H1 (cell line): ENCODE results near the gene ZNF829. TPM values are rescaled to one million over a fixed set of nuclear protein-coding genes. Genes with fewer than 3 reads are reported as not detected.

Experiments
- CTCF ChIA-PET: fragments of 300-600 bp; sonication (Branson Sonifier 250); formaldehyde crosslinking; loops from one replicate; lab custom pipeline; 2021; ENCODE audit not compliant: partially characterized antibody; lab: Charles Lee
- POLR2A ChIA-PET: fragments of 300-600 bp; sonication (Branson Sonifier 250); formaldehyde crosslinking; loops from one replicate; lab custom pipeline; 2021; ENCODE audit warnings: inconsistent platforms; ENCODE audit not compliant: partially characterized antibody; lab: Charles Lee
- DNase-seq, 2 experiments: peaks; one replicate each; pipeline versions ENCODE4 v3.0.0 to v3.0.0-alpha.2; 2010 to 2022; ENCODE audit warnings: low spot score in 2 of 2, low read depth in 1 of 2, mixed read lengths in 1 of 2
- FAIRE-seq: peaks from 2 replicates; lab custom pipeline; 2011; peaks lifted over from hg19 to GRCh38; lab: Jason Lieb, UNC
- H2AFZ ChIP-seq: 2 replicates; pipeline ENCODE4 v1.8.1; 2012; ENCODE audit warnings: low read length, inconsistent platforms
- H2AK5ac ChIP-seq: 2 replicates; pipeline ENCODE4 v1.6.1; 2013; ENCODE audit warnings: low read depth, low read length
- H2BK120ac ChIP-seq: replicated peaks from 2 replicates; pipeline ENCODE3; 2013; ENCODE audit warnings: low read depth, low read length, inconsistent platforms
- H2BK12ac ChIP-seq: 2 replicates; pipeline ENCODE4 v1.6.1; 2013; ENCODE audit warnings: low read depth, low read length
- H2BK15ac ChIP-seq: 2 replicates; pipeline ENCODE4 v1.6.1; 2013; ENCODE audit warnings: low read length
- H2BK20ac ChIP-seq: 2 replicates; pipeline ENCODE4 v1.6.1; 2013; ENCODE audit warnings: low read length
- H2BK5ac ChIP-seq: 2 replicates; pipeline ENCODE4 v1.6.1; 2013; ENCODE audit warnings: low read depth, low read length
- H3K14ac ChIP-seq: 2 replicates; pipeline ENCODE4 v1.6.1; 2013; ENCODE audit warnings: inconsistent platforms; ENCODE audit not compliant: insufficient read length
- H3K18ac ChIP-seq: 2 replicates; pipeline ENCODE4 v1.6.1; 2013; ENCODE audit warnings: low read length; ENCODE audit errors: extremely low read depth
- H3K23ac ChIP-seq: 2 replicates; pipeline ENCODE4 v1.6.1; 2013; ENCODE audit warnings: inconsistent platforms; ENCODE audit not compliant: insufficient read length
- H3K23me2 ChIP-seq: 2 replicates; pipeline ENCODE4 v1.6.1; 2013; ENCODE audit warnings: low read depth, low read length
- H3K27ac ChIP-seq: 2 replicates; pipeline ENCODE4 v1.6.1; 2011; ENCODE audit warnings: low read depth, low read length, inconsistent platforms
- H3K27me3 ChIP-seq, 4 experiments: replicated peaks in 1 of 4; 1 replicate in 1 of 4; 2 replicates in 3 of 4; pipeline versions ENCODE4 v1.6.1 to v1.8.1; 2011 to 2013; ENCODE audit warnings: low read length in 3 of 4, mild to moderate bottlenecking in 3 of 4, inconsistent platforms in 2 of 4, mixed read lengths in 2 of 4, moderate library complexity in 1 of 4; ENCODE audit not compliant: control insufficient read depth in 3 of 4, insufficient read depth in 3 of 4; ENCODE audit errors: extremely low read depth in 1 of 4
- H3K36me3 ChIP-seq, 4 experiments: 2 replicates each; pipeline versions ENCODE4 v1.6.1 to v1.8.1; 2011 to 2013; ENCODE audit warnings: mild to moderate bottlenecking in 4 of 4, low read length in 3 of 4, moderate library complexity in 2 of 4, control low read depth in 1 of 4, inconsistent platforms in 1 of 4; ENCODE audit not compliant: insufficient read depth in 4 of 4, control insufficient read depth in 2 of 4
- H3K4ac ChIP-seq: replicated peaks from 2 replicates; pipeline ENCODE3; 2013; ENCODE audit warnings: low read length, low read depth, mixed read lengths, inconsistent platforms; ENCODE audit not compliant: insufficient read length
- H3K4me1 ChIP-seq, 4 experiments: replicated peaks in 1 of 4; 1 replicate in 1 of 4; 2 replicates in 3 of 4; pipeline versions ENCODE4 v1.6.1 to v1.8.1; 2011 to 2013; ENCODE audit warnings: low read length in 3 of 4, inconsistent platforms in 2 of 4, mixed read lengths in 1 of 4; ENCODE audit not compliant: insufficient read depth in 4 of 4, control insufficient read depth in 3 of 4
- H3K4me2 ChIP-seq, 2 experiments: 2 replicates each; pipeline versions ENCODE4 v1.6.1 to v1.8.1; 2011 to 2013; ENCODE audit warnings: low read depth in 2 of 2, low read length in 2 of 2, control low read depth in 1 of 2, inconsistent platforms in 1 of 2, mild to moderate bottlenecking in 1 of 2; ENCODE audit not compliant: insufficient read depth in 1 of 2
- H3K4me3 ChIP-seq, 4 experiments: fragments of 200-600, 300-600 bp in 1 of 4; sonication (generic), shearing (Covaris generic), sonication (Bioruptor Twin) in 1 of 4; 2 replicates each; pipeline versions ENCODE4 v1.5.1 to v1.8.1; 2011 to 2016; ENCODE audit warnings: low read length in 4 of 4, low read depth in 3 of 4, control low read depth in 2 of 4, inconsistent platforms in 2 of 4, mild to moderate bottlenecking in 2 of 4, mixed read lengths in 1 of 4, moderate library complexity in 1 of 4; ENCODE audit not compliant: insufficient read depth in 2 of 4; ENCODE audit errors: extremely low read depth in 1 of 4
- H3K56ac ChIP-seq: replicated peaks from 2 replicates; pipeline ENCODE3; 2013; ENCODE audit warnings: low read depth, mild to moderate bottlenecking, mixed read lengths, low read length, inconsistent platforms; ENCODE audit not compliant: insufficient read length
- H3K79me1 ChIP-seq: 2 replicates; pipeline ENCODE4 v1.6.1; 2013; ENCODE audit warnings: low read depth, low read length, control low read depth
- H3K79me2 ChIP-seq, 2 experiments: 2 replicates each; pipeline versions ENCODE4 v1.6.1 to v1.8.1; 2012 to 2013; ENCODE audit warnings: low read length in 2 of 2, mild to moderate bottlenecking in 2 of 2, inconsistent platforms in 1 of 2; ENCODE audit not compliant: insufficient read depth in 2 of 2, control insufficient read depth in 1 of 2
- H3K9ac ChIP-seq, 4 experiments: replicated peaks in 1 of 4; 1 replicate in 1 of 4; 2 replicates in 3 of 4; pipeline versions ENCODE4 v1.6.1 to v1.8.1; 2011 to 2013; ENCODE audit warnings: low read depth in 3 of 4, low read length in 3 of 4, control low read depth in 2 of 4, mild to moderate bottlenecking in 2 of 4, moderate library complexity in 2 of 4, inconsistent platforms in 1 of 4; ENCODE audit errors: extremely low read depth in 1 of 4
- H3K9me3 ChIP-seq, 2 experiments: 2 replicates each; pipeline versions ENCODE4 v1.6.1 to v1.8.1; 2012 to 2013; ENCODE audit warnings: mild to moderate bottlenecking in 2 of 2, moderate library complexity in 2 of 2, control low read depth in 1 of 2, inconsistent platforms in 1 of 2, low read depth in 1 of 2, low read length in 1 of 2, mixed read lengths in 1 of 2; ENCODE audit not compliant: insufficient read depth in 2 of 2
- H4K20me1 ChIP-seq, 2 experiments: replicated peaks in 1 of 2; 2 replicates each; pipeline versions ENCODE3 to v1.8.1; 2011 to 2013; ENCODE audit warnings: inconsistent platforms in 2 of 2, low read length in 2 of 2, mild to moderate bottlenecking in 1 of 2; ENCODE audit not compliant: insufficient read depth in 2 of 2, control insufficient read depth in 1 of 2
- H4K5ac ChIP-seq: 2 replicates; pipeline ENCODE4 v1.6.1; 2013; ENCODE audit warnings: low read length, low read depth, mixed read lengths, inconsistent platforms; ENCODE audit not compliant: insufficient read length
- H4K8ac ChIP-seq: 2 replicates; pipeline ENCODE4 v1.8.0; 2013; ENCODE audit warnings: mild to moderate bottlenecking, moderate library complexity, low read length, inconsistent platforms; ENCODE audit not compliant: insufficient read depth; ENCODE audit errors: extremely low read depth
- H4K91ac ChIP-seq: replicated peaks from 2 replicates; pipeline ENCODE3; 2013; ENCODE audit warnings: low read length, mixed read lengths, inconsistent platforms; ENCODE audit not compliant: insufficient read length
- CHD1 ChIP-seq: IDR thresholded peaks from 2 replicates; pipeline ENCODE4 v1.6.1; 2012; ENCODE audit warnings: low read depth, low read length, improper control_type of control experiment
- HDAC6 ChIP-seq: IDR thresholded peaks from one replicate; pipeline ENCODE4 v1.7.1; 2012; ENCODE audit warnings: low read depth, mild to moderate bottlenecking, inconsistent platforms, low read length, moderate library complexity
- MAFK ChIP-seq: IDR thresholded peaks from 2 replicates; pipeline ENCODE4 v1.6.1; 2012; ENCODE audit warnings: low read depth, mild to moderate bottlenecking, improper control_type of control experiment, low read length
- POLR2A ChIP-seq, 2 experiments: IDR thresholded peaks; 1 replicate in 1 of 2; 2 replicates in 1 of 2; pipeline ENCODE4 v1.6.1; 2011; ENCODE audit warnings: low read depth in 2 of 2, low read length in 2 of 2, mild to moderate bottlenecking in 2 of 2; ENCODE audit errors: control extremely low read depth in 1 of 2
- POU5F1 ChIP-seq: IDR thresholded peaks from 2 replicates; pipeline ENCODE4 v1.6.1; 2011; ENCODE audit warnings: low read depth, mild to moderate bottlenecking, low read length, moderate library complexity
- SIRT6 ChIP-seq: IDR thresholded peaks from one replicate; pipeline ENCODE4 v1.7.1; 2012; ENCODE audit warnings: low read length, inconsistent platforms
- SIX5 ChIP-seq: IDR thresholded peaks from 2 replicates; pipeline ENCODE4 v1.6.1; 2011; ENCODE audit warnings: mild to moderate bottlenecking, low read depth, low read length
- SUZ12 ChIP-seq: fragments of 200-600 bp; sonication (generic); IDR thresholded peaks from 2 replicates; pipeline ENCODE4 v1.6.1; 2012; ENCODE audit warnings: mild to moderate bottlenecking, inconsistent platforms, low read length, moderate library complexity, mixed read lengths
- TEAD4 ChIP-seq: IDR thresholded peaks from 2 replicates; pipeline ENCODE4 v1.6.1; 2012; ENCODE audit warnings: low read depth, low read length, inconsistent platforms, mixed read lengths
- YY1 ChIP-seq: IDR thresholded peaks from 2 replicates; pipeline ENCODE4 v1.6.1; 2011; ENCODE audit warnings: low read depth, mild to moderate bottlenecking, low read length
- WGBS, 2 experiments: shearing (Covaris generic) in 1 of 2; methylation state at CpG; one replicate each; pipeline versions ENCODE4 v1.1.6 to v1.1.7; 2013 to 2015; ENCODE audit warnings: low lambda C conversion rate in 2 of 2, mixed read lengths in 2 of 2, inconsistent platforms in 1 of 2, low coverage in 1 of 2, missing lambda C conversion rate in 1 of 2; ENCODE audit not compliant: insufficient replicate concordance in 2 of 2, insufficient coverage in 1 of 2, insufficient read length in 1 of 2; ENCODE audit errors: extremely low coverage in 1 of 2, missing lambda C conversion rate in 1 of 2; 5-methylcytosine and 5-hydroxymethylcytosine counted together
- polyA plus RNA-seq, 7 experiments: library from polyadenylated mRNA; depleted of rRNA in 3 of 7; stranded (reverse) in 5 of 7; unstranded in 2 of 7; fragments of >200 nt in 5 of 7; fragments of 200-250 nt in 2 of 7; gene quantifications; 1 replicate in 5 of 7; 2 replicates in 1 of 7; 4 replicates in 1 of 7; pipeline versions ENCODE4 v1.2.1 to v1.2.3, GENCODE V29; 2011 to 2013; ENCODE audit warnings: missing spikeins in 2 of 7, mixed read lengths in 2 of 7
- total RNA-seq: library from RNA; stranded (reverse); fragmentation: NEBNext Ultra II Directional; extraction: Animal tissue kit (Norgen Biotek cat#: 25700); gene quantifications from 2 replicates; pipeline ENCODE4 v1.2.1, GENCODE V29; 2021
- TF ChIP-seq, protein P1 (sequence below), 3 experiments: IDR thresholded peaks; 1 replicate in 2 of 3; 2 replicates in 1 of 3; pipeline versions ENCODE4 v1.5.1 to v1.6.1; 2011; ENCODE audit warnings: low read length in 3 of 3, mild to moderate bottlenecking in 3 of 3, inconsistent platforms in 2 of 3, low read depth in 1 of 3, moderate library complexity in 1 of 3; ENCODE audit not compliant: insufficient read depth in 1 of 3; ENCODE audit errors: control extremely low read depth in 1 of 3

ZNF829 gene
- total and polyA plus RNA-seq, 2 of the 8 experiments (the other 6 are each of a cell fraction or from before 2014, with no cell fraction given) = 1.3 to 3.3 TPM

DNA sequence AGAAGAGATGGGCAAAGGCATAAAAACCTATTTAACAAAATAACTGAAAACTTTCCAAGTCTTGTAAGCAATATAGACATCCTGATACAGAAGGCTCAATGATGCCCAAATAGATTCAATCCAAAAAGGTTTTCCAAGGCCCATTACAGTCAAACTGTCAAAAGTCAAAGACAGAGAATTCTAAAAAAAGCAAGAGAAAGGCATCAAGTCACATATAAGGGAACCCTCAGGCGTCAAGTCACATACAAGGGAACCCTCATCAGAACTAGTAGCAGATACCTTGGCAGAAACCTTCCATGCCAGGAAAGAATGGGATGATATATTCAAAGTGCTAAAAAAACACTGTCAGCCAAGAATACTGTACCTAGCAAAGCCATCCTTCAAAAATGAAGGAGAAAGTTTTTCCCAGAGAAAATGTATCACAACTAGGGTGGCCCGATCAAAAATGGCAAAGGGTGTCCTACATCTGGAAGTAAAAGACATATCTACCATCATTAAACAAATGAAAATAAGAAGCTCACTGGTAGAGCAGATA lies 21.2 kb downstream of the ZNF829 start:
- Histone ChIP-seq H3K79me1 (no peaks in the 10 kb centered on the region), H3K23me2 (no peaks in the 10 kb centered on the region), H2AK5ac (no peak overlapping the region), H2BK12ac (no peak overlapping the region), H2BK120ac (no peak overlapping the region), H3K36me3 (peaks cover 3 to 45% (median 23%) of the 10 kb centered on the region in 4 experiments), H2BK20ac (no peak overlapping the region), H3K18ac (no peak overlapping the region), H3K4ac (no peak overlapping the region), H3K27ac (no peak overlapping the region), H3K14ac (no peak overlapping the region), H3K27me3 (no peaks in the 10 kb centered on the region), H2BK5ac (no peak overlapping the region), H3K56ac (no peak overlapping the region), H3K4me1 (no peaks in the 10 kb centered on the region), H3K4me2 (no peak overlapping the region), H3K23ac (no peak overlapping the region), H4K8ac (no peak overlapping the region), H3K9me3 (peaks cover 57 to 69% of the 10 kb centered on the region in 2 experiments), H4K91ac (no peak overlapping the region), H4K20me1 (no peaks in the 10 kb centered on the region), H3K79me2 (no peaks in the 10 kb centered on the region), H3K4me3 (no peak overlapping the region), H2BK15ac (no peak overlapping the region), H2AFZ (no peak overlapping the region), H4K5ac (no peak overlapping the region), H3K9ac (no peak overlapping the region)
- DNase-seq (no peak), FAIRE-seq (no peak)
- WGBS, 2 experiments = 94% methylated on average over 2 of the region's 2 CpGs; no CpG with 5 or more reads in 1 of the 2 experiments
- CTCF ChIA-PET = no interaction called here
- POLR2A ChIA-PET = no interaction called here
- TF ChIP-seq MAFK = no peak
- TF ChIP-seq HDAC6 = no peak
- no peak for TF ChIP-seq YY1
- TF ChIP-seq POU5F1 = no peak
- TF ChIP-seq, protein P1, sequence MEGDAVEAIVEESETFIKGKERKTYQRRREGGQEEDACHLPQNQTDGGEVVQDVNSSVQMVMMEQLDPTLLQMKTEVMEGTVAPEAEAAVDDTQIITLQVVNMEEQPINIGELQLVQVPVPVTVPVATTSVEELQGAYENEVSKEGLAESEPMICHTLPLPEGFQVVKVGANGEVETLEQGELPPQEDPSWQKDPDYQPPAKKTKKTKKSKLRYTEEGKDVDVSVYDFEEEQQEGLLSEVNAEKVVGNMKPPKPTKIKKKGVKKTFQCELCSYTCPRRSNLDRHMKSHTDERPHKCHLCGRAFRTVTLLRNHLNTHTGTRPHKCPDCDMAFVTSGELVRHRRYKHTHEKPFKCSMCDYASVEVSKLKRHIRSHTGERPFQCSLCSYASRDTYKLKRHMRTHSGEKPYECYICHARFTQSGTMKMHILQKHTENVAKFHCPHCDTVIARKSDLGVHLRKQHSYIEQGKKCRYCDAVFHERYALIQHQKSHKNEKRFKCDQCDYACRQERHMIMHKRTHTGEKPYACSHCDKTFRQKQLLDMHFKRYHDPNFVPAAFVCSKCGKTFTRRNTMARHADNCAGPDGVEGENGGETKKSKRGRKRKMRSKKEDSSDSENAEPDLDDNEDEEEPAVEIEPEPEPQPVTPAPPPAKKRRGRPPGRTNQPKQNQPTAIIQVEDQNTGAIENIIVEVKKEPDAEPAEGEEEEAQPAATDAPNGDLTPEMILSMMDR (IDR thresholded peaks at IDR 0.05; ENCODE audit: control extremely low read depth in 1 of 3, insufficient read depth in 1 of 3, low read depth in 1 of 3, low read length in 3 of 3) = no peak
- no peak for TF ChIP-seq CHD1
- no peak for TF ChIP-seq SIRT6
- no peak for TF ChIP-seq TEAD4
- TF ChIP-seq POLR2A (IDR thresholded peaks at IDR 0.05; ENCODE audit: control extremely low read depth in 1 of 2, low read depth in 2 of 2, low read length in 2 of 2) = no peak
- TF ChIP-seq SUZ12 = no peak
- no peak for TF ChIP-seq SIX5
